ENCODE results near the gene CCDC57.

CCDC57 gene

DNA sequence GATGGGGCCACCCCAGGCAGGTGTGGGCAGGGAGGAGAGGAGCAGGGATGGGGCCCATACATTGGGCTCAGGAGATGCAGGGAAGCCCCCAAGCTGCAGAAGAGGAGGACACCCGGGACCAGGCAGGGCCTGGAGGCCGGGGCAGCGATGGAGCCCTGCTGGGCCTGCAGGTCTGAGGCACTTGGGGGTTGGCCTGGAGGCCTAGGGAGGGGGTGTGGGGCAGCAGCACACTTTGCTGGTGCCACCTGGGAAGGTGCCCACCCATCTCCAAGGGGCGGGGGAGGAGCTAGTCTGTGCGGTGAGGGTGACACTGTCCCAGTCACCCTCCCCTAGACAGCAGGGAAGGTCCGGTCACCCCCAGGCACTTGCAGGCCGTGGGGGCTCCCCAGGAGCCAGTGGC is 6.4 kb upstream of the CCDC57 start:
- H2AFZ ChIP-seq (ENCODE audit: low read length, unreplicated experiment) = no peak overlapping the region
- H3K27ac ChIP-seq (ENCODE audit: low read depth, low read length) = no peak overlapping the region
- peaks cover 15% of the 10 kb centered on the region for H3K79me2 ChIP-seq (ENCODE audit: control insufficient read depth, insufficient read depth, low read length, unreplicated experiment)
- H3K4me1 ChIP-seq (ENCODE audit: control insufficient read depth, insufficient read depth, low read length, unreplicated experiment) = peaks cover 45% of the 10 kb centered on the region
- no peak overlapping the region for H3K4me3 ChIP-seq (ENCODE audit: low read depth, low read length)
- no peaks in the 10 kb centered on the region for H3K36me3 ChIP-seq (ENCODE audit: insufficient read depth, low read length)
- H3K27me3 ChIP-seq (ENCODE audit: insufficient read depth, low read length) = no peaks in the 10 kb centered on the region

DNA sequence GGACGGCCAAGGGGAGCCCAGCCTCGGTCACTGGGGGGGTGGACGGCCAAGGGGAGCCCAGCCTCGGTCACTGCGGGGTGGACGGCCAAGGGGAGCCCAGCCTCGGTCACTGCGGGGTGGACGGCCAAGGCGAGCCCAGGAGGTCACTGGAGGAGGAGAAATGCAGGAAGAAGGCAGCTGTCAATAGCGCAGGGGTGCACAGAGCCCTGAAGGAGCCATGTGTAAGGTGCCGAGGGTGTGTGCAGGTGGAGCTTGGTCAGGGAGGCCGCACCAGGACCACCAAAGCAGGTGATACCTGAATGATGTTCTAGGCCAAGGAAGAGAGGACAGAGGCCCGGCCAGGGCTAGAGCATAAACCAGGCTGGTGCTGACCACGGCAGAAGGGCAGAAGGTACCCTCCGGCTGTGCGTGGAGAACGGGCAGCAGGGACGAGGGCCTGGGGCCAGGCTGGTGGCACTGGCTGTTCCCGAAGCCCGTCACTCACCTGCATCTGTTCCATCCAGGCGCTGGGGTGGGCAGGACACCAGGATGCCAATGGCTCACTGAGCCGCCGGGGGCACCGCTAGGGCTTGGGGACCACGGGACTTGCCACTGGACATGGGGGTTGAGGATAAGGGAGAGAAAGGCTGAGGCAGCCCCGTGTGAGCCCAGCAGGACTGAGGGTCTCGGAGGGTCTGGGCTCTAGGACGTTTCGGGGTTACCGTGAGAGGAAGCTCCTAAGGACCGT is 5.9 kb upstream of the CCDC57 start:
- Histone ChIP-seq H2AFZ (ENCODE audit: low read length, unreplicated experiment) (no peak overlapping the region), H3K27me3 (ENCODE audit: insufficient read depth, low read length) (no peaks in the 10 kb centered on the region), H3K27ac (ENCODE audit: low read depth, low read length) (no peak overlapping the region), H3K36me3 (ENCODE audit: insufficient read depth, low read length) (no peaks in the 10 kb centered on the region), H3K4me1 (ENCODE audit: control insufficient read depth, insufficient read depth, low read length, unreplicated experiment) (peaks cover 48% of the 10 kb centered on the region), H3K4me3 (ENCODE audit: low read depth, low read length) (no peak overlapping the region), H3K79me2 (ENCODE audit: control insufficient read depth, insufficient read depth, low read length, unreplicated experiment) (peaks cover 15% of the 10 kb centered on the region)

DNA sequence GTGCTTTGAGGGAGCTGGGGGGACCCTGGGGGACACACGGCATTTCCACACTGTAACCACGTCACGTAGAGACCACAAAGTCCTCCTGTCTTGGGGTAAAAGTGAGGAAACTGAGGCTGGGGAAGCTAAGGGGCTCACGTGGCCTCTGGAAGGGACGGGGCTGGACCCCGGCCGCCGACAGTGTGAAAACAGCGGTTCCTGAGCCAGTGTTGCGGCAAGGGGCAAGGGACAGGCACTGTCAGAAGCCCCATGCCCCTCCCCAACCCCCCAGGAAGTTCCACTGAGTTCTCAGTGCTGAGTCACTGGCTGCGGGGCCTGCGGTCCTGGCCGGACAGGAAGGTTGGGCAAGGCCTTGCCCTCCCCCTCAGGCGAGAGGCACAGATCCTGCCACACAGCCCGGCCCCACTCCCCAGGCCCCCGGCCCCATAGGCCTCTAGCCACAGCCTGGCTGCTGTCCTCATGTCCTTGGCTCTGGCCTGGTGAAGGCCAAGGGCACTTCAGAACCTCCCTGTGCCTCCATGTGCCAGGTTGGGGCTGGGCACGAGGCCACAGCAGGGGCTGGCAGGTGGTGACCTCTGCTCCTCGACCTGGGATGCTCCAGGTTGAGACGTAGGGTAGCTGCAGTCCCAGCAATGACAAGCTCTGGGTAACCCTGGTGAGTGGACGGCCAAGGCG is 5.0 kb upstream of the CCDC57 start:
- H3K27ac ChIP-seq (ENCODE audit: low read depth, low read length) = peak overlapping the region; percentile 96
- peak overlapping the region; percentile 57 for H3K4me3 ChIP-seq (ENCODE audit: low read depth, low read length)
- H3K36me3 ChIP-seq (ENCODE audit: insufficient read depth, low read length) = no peaks in the 10 kb centered on the region
- peaks cover 16% of the 10 kb centered on the region for H3K79me2 ChIP-seq (ENCODE audit: control insufficient read depth, insufficient read depth, low read length, unreplicated experiment)
- no peak overlapping the region for H2AFZ ChIP-seq (ENCODE audit: low read length, unreplicated experiment)
- H3K4me1 ChIP-seq (ENCODE audit: control insufficient read depth, insufficient read depth, low read length, unreplicated experiment) = peaks cover 48% of the 10 kb centered on the region
- H3K27me3 ChIP-seq (ENCODE audit: insufficient read depth, low read length) = no peaks in the 10 kb centered on the region

DNA sequence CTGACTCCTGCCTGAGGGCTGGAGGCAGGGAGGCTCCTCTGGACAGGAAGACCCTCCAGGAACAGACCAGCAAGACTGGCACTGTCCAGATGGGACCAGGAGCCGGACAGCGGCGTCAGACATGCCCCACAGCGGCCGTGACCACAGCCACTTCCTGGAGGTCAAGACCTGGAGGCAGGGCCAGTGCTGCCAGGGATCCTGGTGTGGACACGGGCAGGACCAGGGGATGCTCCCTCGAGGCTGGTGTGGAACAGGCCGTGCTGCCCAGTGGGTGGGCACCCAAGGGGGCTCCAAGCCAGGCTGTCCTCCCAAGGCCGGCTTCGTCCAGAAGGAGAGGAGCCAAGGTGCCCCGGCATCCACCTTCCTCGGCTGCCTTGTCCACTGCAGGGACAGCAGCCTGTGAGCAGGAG is 4.5 kb upstream of the CCDC57 start:
- Histone ChIP-seq H3K4me1 (ENCODE audit: control insufficient read depth, insufficient read depth, low read length, unreplicated experiment) (peaks cover 48% of the 10 kb centered on the region), H3K4me3 (ENCODE audit: low read depth, low read length) (peak overlapping the region; percentile 57), H3K79me2 (ENCODE audit: control insufficient read depth, insufficient read depth, low read length, unreplicated experiment) (peaks cover 20% of the 10 kb centered on the region), H2AFZ (ENCODE audit: low read length, unreplicated experiment) (no peak overlapping the region), H3K27me3 (ENCODE audit: insufficient read depth, low read length) (no peaks in the 10 kb centered on the region), H3K36me3 (ENCODE audit: insufficient read depth, low read length) (no peaks in the 10 kb centered on the region), H3K27ac (ENCODE audit: low read depth, low read length) (peak overlapping the region; percentile 96)

DNA sequence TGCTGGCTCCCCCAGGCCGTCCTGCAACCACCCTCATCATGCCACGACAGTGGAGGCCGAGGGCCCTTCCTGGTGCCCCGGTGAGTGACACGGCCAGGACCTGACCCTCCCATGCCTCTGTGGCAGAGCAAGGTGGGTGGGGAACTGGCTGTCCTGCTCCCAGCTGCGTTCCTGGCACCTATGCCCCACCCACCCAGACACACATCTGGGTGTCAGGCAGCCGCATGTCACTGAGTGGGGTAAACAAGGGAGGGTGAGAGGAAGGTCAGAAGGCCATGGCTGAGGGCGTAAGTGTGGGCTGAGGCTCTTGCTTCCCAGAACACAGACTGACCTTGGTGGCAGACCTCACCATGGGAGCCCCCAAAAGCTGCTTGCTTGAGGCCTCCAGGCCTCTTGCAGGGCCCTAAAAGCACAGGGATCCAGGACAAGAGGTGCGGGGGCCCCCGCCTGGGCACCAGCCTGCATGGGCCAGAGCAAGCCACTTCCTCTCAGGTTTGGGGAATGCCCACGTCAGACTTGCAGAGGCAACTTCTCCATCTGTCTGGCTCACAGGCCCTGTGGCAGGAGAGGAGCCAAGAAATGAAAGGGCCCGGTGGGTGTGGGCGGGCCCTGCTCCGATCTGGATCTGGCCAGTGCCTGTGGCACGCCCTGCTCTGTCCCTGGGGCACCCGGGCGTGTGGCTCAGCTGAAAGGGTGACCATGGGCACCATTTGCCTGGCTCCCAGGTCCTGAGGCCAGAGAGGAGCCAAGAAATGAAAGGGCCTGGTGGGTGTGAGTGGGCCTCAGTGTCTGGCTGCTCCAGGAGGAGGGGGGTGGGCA is 3.9 kb upstream of the CCDC57 start:
- no peak overlapping the region for H2AFZ ChIP-seq (ENCODE audit: low read length, unreplicated experiment)
- peaks cover 53% of the 10 kb centered on the region for H3K4me1 ChIP-seq (ENCODE audit: control insufficient read depth, insufficient read depth, low read length, unreplicated experiment)
- H3K4me3 ChIP-seq (ENCODE audit: low read depth, low read length) = peak overlapping the region; percentile 57
- peak overlapping the region; percentile 96 for H3K27ac ChIP-seq (ENCODE audit: low read depth, low read length)
- no peaks in the 10 kb centered on the region for H3K27me3 ChIP-seq (ENCODE audit: insufficient read depth, low read length)
- peaks cover 26% of the 10 kb centered on the region for H3K79me2 ChIP-seq (ENCODE audit: control insufficient read depth, insufficient read depth, low read length, unreplicated experiment)
- no peaks in the 10 kb centered on the region for H3K36me3 ChIP-seq (ENCODE audit: insufficient read depth, low read length)

DNA sequence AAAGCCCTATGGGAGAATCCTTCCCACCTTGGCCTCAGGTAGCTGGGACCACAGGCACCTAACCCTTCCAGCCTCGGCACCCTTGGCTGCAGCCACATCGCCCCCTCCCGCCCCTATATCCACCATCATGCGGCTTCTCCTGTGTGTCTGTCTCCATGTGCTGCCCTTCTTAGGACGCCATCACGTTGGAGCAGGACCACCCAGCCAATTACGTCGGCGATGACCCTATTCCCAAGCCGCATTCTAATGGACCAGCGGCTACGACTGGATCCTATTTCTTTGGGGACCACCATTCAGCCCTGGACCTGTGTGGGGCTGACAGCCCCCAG is 3.3 kb upstream of the CCDC57 start:
- peaks cover 31% of the 10 kb centered on the region for H3K79me2 ChIP-seq (ENCODE audit: control insufficient read depth, insufficient read depth, low read length, unreplicated experiment)
- H2AFZ ChIP-seq (ENCODE audit: low read length, unreplicated experiment) = no peak overlapping the region
- H3K4me3 ChIP-seq (ENCODE audit: low read depth, low read length) = no peak overlapping the region
- peaks cover 58% of the 10 kb centered on the region for H3K4me1 ChIP-seq (ENCODE audit: control insufficient read depth, insufficient read depth, low read length, unreplicated experiment)
- peak overlapping the region; percentile 96 for H3K27ac ChIP-seq (ENCODE audit: low read depth, low read length)
- H3K27me3 ChIP-seq (ENCODE audit: insufficient read depth, low read length) = no peaks in the 10 kb centered on the region
- H3K36me3 ChIP-seq (ENCODE audit: insufficient read depth, low read length) = no peaks in the 10 kb centered on the region

DNA sequence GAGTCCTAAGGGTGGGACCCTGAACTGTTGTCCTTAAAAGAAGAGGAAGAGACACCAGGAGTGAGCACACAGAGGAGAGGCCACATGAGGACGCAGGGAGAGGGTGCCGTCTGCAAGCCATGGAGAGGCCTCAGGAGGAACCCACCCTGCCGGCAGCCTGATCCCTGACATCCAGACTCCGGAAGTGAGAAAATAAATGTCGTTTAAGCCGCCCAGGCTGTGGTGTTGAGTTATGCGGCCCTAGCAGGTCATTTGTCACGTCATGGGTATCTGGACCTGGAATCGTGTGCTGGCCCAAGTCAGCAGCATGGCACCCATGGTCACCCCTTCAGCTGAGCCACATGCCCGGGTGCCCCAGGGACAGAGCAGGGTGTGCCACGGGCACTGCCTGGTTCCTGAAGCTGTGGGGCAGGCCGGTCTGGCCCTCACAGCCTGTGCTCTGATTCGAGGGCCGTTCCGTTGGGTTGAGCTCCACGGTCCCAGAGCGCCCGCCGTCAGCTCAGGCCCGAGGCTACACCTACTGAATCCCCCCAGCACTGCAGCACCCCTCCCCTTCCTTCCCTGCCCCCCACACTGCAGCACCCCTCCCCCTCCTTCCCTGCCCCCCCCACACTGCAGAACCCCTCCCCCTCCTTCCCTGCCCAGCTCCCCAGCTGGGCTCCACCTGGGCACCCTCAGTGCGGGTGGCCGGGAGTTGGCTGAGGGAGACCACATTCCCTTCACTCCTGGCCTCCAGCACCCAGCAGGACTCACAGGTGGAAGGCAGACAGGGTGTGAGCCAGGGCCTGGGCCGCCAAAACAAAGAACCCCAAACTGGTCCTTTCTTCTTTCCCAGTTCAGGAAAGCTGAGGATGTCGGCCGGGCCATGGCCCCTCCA is 2.7 kb upstream of the CCDC57 start:
- Histone ChIP-seq H3K36me3 (ENCODE audit: insufficient read depth, low read length) (no peaks in the 10 kb centered on the region), H3K79me2 (ENCODE audit: control insufficient read depth, insufficient read depth, low read length, unreplicated experiment) (peaks cover 32% of the 10 kb centered on the region), H3K27me3 (ENCODE audit: insufficient read depth, low read length) (no peaks in the 10 kb centered on the region), H2AFZ (ENCODE audit: low read length, unreplicated experiment) (no peak overlapping the region), H3K27ac (ENCODE audit: low read depth, low read length) (peak overlapping the region; percentile 96), H3K4me1 (ENCODE audit: control insufficient read depth, insufficient read depth, low read length, unreplicated experiment) (peaks cover 58% of the 10 kb centered on the region), H3K4me3 (ENCODE audit: low read depth, low read length) (no peak overlapping the region)

DNA sequence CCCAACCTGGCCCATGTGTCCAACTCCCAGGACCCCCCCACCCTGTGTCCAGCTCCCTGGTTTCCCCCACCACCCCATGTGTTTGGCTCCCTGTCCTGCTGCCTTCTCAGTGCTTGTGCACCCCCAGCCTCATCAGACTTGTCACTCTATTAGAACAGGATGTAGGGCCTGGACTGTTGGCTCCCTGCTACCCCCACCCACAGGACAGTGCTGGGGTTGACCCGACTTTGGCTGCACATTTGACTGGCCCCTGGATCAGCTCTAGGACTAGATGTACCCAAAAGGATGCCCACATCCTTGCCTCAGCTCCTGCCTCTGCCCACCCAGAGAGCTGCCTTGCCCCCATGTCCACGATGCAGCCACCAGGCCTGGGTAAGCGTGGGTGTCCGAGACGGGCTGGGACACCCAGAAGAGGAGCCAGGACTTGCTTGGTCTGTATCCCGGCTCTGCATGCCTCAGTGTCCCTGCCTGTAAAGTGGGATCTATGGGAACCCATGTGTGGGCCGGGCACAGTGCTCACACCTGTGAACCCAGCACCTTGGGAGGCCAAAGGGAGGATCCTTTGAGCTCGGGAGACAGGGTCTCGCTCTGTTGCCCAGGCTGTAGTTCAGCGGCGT is 1.5 kb upstream of the CCDC57 start:
- peak overlapping the region; percentile 88 for H3K27ac ChIP-seq (ENCODE audit: low read depth, low read length)
- no peaks in the 10 kb centered on the region for H3K27me3 ChIP-seq (ENCODE audit: insufficient read depth, low read length)
- peaks cover 30% of the 10 kb centered on the region for H3K79me2 ChIP-seq (ENCODE audit: control insufficient read depth, insufficient read depth, low read length, unreplicated experiment)
- no peaks in the 10 kb centered on the region for H3K36me3 ChIP-seq (ENCODE audit: insufficient read depth, low read length)
- H3K4me1 ChIP-seq (ENCODE audit: control insufficient read depth, insufficient read depth, low read length, unreplicated experiment) = peaks cover 58% of the 10 kb centered on the region
- H3K4me3 ChIP-seq (ENCODE audit: low read depth, low read length) = 0 out of 2 replicates have a peak overlapping the region, but pooled peaks have one; percentile 99
- H2AFZ ChIP-seq (ENCODE audit: low read length, unreplicated experiment) = no peak overlapping the region

DNA sequence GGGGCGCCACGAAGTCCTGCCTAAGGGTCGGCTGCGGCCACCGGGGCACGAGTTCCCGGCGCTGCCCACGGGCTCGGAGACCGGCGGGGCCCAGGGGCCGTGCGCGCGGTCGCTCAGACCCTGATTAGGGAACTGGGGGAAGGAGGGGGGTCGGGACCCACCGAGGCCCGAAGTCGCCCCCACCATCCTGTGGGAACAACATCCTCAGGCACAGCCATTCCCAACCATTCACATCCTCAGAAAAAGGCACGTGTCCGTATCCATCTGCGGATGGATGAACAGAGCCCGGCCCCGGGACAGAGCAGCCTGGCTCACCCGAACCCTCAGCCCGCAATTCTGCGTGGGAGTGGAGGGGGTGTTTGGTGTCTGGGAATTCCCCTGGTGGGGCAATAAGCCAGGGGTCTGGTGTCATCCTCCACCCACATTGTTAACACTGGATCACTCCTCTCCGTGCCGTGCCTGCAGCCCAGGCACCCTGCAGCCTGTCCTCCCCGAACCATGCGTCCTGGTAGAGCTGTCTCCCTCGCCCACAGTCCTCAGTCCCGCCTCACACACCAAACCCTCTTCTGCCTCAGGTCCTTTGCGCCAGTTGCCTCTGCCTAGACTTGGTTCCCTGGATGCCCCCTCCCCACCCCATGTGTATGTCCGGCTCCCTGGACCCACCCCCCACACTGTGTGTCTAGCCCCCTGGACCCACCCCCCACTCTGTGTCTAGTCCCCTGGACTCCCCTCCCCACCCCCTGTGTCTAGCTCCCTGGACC is 789 bp upstream of the CCDC57 start:
- Histone ChIP-seq H2AFZ (ENCODE audit: low read length, unreplicated experiment) (peak overlapping the region; percentile 91), H3K27me3 (ENCODE audit: insufficient read depth, low read length) (no peaks in the 10 kb centered on the region), H3K79me2 (ENCODE audit: control insufficient read depth, insufficient read depth, low read length, unreplicated experiment) (peaks cover 23% of the 10 kb centered on the region), H3K4me1 (ENCODE audit: control insufficient read depth, insufficient read depth, low read length, unreplicated experiment) (peaks cover 53% of the 10 kb centered on the region), H3K4me3 (ENCODE audit: low read depth, low read length) (peak overlapping the region; percentile 99), H3K36me3 (ENCODE audit: insufficient read depth, low read length) (no peaks in the 10 kb centered on the region), H3K27ac (ENCODE audit: low read depth, low read length) (peak overlapping the region; percentile 88)

All from ACC112 (cell line).